GM19463 (cell line): ENCODE results near the gene CTU1.

Experiments
- ATAC-seq: cut with Tn5 transposase; IDR thresholded peaks from one replicate; pipeline ENCODE4 v1.9.1; 2021; ENCODE audit warnings: mild to moderate bottlenecking, moderate library complexity; ENCODE audit not compliant: unreplicated experiment

Gene CTU1

DNA sequence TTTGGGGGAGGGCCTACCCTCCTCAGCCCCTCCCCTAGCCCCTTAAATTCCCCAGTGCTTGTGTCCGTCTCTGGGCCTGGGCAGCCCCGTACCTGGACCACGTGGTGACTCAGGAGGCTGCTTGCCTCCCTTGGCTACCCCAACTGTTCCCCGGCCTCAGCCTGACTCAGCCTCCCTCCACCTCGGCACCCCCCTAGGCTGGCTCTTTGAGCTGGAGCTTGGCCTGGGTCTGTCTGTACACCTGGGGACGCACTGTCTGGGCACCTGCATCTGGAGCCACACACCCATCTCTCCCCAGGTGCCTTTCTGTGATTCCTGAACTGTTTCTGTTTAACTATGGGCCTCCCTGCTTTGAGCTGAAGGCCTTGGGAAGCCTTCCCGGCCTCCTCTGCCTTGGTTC lies 23.7 kb downstream of the CTU1 start:
- ATAC-seq: no peak

GRCh38 chr19:51083783-51084182 lies 24.4 kb downstream of the CTU1 start:
- ATAC-seq: no peak

DNA sequence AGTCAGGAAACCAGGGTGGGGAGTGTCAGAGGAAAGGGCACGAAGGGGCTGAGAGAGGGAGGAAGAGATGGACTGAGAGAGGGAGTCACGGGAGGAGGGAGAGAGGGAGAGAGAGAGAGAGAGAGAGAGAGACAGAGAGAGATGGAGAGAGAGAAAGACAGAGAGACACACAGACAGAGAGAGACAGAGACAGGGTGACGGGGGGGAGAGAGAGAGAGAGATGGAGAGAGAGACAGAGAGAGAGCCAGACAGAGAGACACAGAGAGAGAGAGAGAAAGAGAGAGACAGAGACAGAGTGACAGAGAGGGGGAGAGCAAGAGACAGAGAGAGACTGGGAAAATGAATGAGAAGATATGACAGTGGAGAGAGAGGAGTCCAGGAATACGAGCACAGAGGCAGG lies 25.0 kb downstream of the CTU1 start:
- no peak for ATAC-seq

DNA sequence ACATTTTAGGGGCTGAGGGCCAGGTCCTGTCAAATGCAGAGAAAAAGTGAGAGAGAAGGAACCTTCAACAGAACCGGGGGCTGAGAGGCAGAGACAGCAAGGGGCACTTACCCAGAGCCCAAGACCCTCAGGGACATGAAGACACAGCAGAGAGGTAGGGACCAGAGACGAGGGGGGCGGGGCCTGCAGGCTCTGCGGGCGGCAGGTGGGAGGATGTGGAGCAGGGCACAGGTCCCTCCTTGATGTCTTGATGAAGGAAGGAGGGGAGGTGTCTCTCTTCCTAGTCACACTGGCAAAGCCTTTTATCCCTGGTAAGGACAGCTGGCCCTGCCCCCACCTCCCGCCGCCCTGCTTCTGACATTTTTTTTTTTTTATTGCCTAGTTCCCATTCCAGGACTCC lies 25.6 kb downstream of the CTU1 start, which contains the start of gene KLK14:
Gene KLK14 (minus strand): TSS at position 277 of the 400 bp plus-strand sequence. CDS start 273 bp downstream, at position 4.
- ATAC-seq: no peak

DNA sequence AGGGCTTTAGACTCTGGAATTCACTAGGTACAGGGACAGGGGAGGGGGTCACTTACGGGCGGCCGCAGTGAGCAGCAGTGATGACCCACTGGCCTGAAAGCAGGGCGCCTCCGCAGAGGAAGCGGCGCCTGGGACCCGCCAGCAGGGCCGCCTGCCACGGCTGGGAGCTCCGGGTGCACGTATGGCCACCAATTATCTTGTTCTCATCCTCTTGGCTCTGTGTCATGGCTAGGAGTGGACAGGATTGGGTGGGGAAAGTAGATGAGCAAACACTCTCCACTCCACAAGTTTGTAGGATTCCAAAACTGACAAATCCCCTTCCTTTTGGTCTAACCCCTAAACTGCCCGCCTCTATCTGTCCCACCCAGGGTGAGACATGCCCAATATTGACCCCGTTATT lies 26.7 kb downstream of the CTU1 start:
- ATAC-seq: no peak

- no peak for ATAC-seq
These were observed 28.6 kb downstream of the CTU1 start for GRCh38 chr19:51079481-51080110.

- no peak for ATAC-seq
These were observed 29.5 kb downstream of the CTU1 start for GRCh38 chr19:51078731-51079130.

DNA sequence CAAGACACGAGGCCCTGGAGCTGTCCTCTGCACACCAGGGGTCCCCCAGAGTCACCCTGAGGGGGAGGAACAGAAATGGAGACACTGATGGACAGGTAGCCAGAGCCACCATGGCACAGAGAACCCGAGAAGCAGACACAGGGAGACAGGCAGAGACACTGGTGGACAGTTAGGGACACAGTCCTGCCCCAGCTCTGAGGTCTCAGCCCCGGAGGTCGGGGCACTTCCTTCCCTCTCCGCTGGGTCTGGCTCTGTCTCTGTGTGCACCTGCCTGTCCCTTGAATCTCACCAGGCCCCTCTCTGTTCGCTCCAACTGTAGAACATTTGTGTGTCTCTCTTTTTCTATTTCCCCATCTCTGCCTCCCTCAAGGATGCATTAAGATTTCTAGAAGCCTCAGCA lies 30.1 kb downstream of the CTU1 start:
- no peak for ATAC-seq

GRCh38 chr19:51076631-51077213 lies 31.5 kb downstream of the CTU1 start:
- ATAC-seq: no peak

DNA sequence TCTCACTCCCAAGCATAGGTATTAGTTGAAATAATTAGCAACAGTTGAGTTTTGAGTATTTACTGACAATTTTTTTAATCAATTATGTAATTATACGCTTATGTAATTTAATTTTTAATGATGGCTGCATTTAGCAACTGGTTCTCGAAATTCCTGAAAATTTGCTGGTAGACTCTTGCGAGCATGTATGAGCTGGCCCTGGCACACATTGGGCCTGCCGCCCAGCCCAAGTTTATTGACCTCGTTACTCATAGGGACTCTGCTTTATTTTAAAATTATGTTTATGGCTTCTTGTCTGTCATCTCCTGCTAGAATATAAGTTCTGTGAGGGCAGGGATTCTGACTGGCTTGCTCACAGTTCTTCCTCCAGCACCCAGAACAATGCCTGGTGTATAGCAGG lies 32.2 kb downstream of the CTU1 start:
- ATAC-seq: no peak

DNA sequence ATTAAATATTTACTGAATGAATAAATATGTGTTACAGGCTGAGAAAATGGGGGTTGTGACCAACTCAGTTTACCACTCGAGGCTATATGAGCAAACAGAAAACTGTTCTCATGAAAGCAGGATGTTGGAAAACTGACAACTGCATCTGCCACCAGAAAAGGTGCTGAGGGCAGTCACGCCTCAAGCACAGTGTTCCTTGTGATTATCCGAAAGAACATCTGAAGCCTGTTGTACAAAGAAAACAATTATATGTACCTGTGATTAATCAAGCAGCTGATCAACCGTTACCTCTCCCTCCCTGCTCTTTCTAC lies 37.2 kb downstream of the CTU1 start:
- ATAC-seq: no peak

GRCh38 chr19:51070334-51071094 lies 37.7 kb downstream of the CTU1 start:
- no peak for ATAC-seq

GRCh38 chr19:51066393-51067186 lies 41.6 kb downstream of the CTU1 start:
- no peak for ATAC-seq

- ATAC-seq: no peak
These were observed 42.8 kb downstream of the CTU1 start for GRCh38 chr19:51065221-51065960.

DNA sequence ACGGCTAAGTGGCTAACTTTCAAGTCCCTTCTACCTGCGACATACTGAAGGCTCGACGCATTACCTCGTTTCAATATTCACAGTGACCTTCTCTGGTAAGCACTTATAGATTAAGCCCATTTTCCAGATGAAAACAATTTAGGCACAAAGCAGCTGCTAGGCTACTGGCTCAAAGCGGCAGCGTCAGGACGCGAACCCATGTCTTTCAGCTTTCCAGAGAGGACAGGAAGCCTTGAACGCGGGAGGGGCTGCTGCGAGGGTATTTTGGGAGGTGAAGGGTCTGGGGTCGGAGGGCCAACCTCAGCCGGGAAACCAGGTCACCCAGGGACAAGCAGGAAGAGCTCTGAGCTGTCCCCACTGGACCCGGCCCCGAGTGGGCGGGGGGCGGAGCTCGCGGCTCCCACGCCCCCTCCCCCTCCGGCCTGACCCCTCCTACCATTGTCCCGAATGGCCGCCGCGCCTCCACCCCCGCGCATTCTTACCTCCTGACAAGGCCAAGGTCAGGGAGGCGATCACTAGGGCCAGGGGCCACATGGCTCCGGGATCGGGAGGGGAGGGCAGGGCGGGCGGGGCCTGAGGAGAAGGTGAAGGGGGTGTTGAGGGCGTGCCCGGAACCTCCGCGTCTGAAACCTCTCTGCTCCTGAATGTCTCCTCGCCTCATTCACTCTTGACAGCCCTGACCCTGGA lies 43.5 kb downstream of the CTU1 start, which contains the start of gene KLK13:
Gene KLK13 (minus strand): TSS at position 559 of the 687 bp plus-strand sequence. CDS start 25 bp downstream, at position 534.
- ATAC-seq: no peak

- ATAC-seq: no peak
These were observed 44.5 kb downstream of the CTU1 start for GRCh38 chr19:51063664-51064063.

- no peak for ATAC-seq
These were observed 47.2 kb downstream of the CTU1 start for GRCh38 chr19:51060973-51061372.

GRCh38 chr19:51060336-51060735 lies 47.9 kb downstream of the CTU1 start:
- no peak for ATAC-seq

- ATAC-seq: no peak
These were observed 48.5 kb downstream of the CTU1 start for GRCh38 chr19:51059715-51060114.

GRCh38 chr19:51055866-51056265 lies 52.3 kb downstream of the CTU1 start:
- no peak for ATAC-seq
